NOMO-1 treated with dmso at 0.1 percent for 144 hours (cell line): ENCODE results near the gene NAP1L5.

ENCODE experiments used
- DNase-seq: peaks from one replicate; lab custom pipeline; 2025; ENCODE audit not compliant: unreplicated experiment; lab: John Stamatoyannopoulos, UW

Gene NAP1L5, protein sequence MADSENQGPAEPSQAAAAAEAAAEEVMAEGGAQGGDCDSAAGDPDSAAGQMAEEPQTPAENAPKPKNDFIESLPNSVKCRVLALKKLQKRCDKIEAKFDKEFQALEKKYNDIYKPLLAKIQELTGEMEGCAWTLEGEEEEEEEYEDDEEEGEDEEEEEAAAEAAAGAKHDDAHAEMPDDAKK

DNA sequence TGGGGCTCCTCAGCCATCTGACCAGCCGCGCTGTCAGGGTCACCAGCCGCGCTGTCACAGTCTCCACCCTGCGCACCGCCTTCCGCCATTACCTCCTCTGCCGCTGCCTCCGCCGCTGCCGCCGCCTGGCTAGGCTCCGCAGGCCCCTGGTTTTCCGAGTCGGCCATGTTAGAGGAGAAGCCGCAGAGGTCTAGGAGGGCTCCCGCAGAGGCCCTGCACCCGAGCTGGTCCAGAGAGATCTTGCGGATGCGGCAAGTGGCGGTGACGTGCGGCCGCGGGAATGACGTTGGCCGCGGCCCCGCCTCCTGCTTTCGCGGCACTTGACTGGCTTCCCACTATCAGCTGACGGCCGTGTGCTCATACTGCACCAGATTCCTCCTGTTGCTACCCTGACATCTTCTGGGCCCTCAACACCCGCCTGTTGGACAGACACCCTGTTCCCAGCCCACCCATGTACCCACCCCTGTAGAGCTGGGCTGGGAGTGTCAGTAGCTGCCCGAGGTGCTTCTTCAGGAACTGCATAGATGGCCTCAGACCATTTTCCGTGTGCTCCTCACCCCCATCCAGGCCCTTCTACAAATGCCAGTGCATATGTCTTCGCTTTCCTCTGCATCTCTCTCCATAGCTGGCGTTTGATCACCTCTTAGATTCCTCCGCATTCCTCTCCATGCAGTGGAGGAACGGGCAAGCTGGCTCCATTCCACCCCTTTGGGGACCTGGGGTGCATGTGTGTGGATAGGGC lies at the start of gene NAP1L5:
Gene NAP1L5, minus strand, starts transcription at position 242 of the 742 bp plus-strand sequence. Its CDS starts 75 bp downstream, at position 167.
- peak; percentile 4 for DNase-seq

DNA sequence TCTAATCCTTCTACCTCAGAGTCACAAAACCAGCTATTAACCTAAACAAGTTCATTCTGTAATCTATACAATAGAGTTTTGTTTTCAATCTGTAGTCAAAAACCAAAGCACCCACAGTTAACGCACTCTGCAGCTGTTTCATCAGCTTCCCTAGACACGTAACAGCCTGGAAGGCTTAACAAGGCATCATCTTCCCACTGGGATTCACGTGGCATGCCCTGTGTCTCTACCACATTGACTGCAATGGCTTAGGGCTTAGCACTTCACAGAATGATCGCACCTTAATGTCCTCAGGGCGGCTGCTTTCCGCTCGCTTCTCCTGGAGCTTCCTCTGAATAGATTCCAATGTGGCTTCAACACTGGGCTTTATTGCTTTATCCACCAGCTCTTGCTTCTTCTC lies 49.7 kb upstream of the NAP1L5 start:
- no peak for DNase-seq

DNA sequence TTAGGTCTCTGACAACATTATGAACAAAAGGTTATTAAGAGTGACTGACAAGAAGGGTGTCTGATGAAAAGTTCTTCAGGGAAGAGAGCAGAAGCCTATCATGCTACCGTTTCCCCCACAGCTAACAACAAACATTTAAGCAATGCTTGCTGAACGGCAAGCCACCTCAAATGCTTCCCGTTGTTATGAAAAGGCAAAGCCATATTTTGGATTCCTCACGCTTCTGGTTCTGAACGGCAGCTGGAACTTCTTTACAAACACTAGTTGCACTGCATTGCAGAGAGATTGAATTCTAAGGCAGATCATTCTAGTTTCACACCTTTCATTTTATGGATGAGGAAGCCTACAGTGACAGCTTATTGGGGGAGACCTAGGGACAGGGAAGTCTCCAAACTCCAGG lies 48.6 kb upstream of the NAP1L5 start:
- no peak for DNase-seq

DNA sequence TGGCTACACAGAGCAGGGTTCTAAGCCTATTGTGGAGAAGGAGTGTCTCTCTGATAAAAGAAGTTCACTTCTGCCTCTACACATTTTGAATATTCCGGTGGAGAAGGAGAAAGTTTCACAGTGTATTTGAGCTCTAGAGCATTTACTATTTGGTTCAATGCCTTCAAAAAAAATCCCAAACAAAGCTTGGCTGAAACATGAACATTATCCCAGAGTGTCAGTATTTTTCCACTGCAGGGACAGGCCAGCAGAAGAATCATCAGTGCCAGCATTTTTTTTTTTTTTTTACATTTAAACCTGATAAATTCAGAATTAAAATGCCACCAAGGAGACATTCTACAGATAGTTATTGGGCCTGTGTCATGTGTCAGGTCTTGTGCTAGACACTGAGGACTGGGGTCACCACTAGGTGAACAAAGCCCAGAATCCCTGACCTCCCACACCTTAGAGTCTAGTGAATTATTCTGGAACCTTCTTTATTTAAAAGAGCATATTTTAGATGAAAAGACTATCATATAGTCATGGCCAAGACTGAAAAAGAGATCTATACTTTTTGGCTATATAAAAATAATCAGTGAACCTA lies 48.0 kb upstream of the NAP1L5 start:
- DNase-seq = no peak

DNA sequence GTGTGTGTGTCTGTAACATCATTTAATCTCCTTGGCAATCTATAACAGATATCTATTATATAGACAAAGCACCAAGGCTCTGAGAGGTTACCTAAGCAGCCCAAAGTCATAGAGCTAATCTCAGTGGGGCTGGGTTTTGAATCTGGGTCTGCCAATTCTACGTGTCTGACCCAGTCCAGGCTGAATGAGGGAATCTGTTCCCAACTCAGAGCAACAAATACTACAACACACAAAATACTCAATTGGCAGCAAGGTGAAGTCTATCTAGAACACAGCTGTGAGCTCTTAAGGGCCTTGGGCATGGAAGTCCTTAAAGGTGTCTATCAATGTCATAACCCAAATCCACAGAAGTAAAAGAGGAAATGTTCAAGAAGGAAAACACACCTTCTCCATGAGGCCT lies 47.5 kb upstream of the NAP1L5 start:
- DNase-seq = no peak

DNA sequence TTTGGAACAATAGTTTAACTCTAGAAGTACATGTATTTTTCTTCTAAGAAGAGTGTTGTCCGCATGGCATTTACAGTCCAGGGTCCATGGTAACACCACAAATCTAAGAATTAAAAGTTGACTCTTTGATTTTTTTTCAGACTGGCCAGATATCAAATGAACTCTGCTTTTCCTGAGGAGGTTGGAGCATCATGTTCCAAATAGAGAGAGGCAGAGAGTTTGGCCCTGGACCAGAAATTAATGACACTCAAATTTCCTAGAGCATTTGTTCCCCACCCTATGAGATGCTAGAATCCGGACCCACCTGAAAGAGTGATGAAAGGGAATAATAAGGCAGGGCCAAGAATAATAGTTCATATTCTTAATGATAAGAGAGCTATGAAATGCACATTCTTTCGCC lies 47.0 kb upstream of the NAP1L5 start:
- no peak for DNase-seq

DNA sequence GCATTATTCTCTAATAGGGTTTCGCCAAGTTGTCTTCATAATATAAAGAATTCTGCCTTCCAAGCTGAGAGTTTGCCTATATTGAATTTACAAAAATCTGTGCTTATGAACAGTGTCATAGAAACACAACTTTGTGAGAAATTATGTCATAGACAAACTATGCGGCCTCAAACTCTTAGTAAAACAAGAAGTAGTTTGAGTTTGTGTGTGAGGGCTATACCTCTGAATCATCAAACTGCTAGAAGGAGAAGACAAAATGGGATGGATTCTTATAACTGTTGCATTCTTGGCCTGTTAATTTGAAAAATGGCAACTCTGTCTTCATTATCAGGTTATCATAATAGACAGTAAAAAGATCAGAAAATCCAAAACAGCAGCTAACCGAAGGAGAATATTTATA lies 46.1 kb upstream of the NAP1L5 start:
- DNase-seq = peak; percentile 25

DNA sequence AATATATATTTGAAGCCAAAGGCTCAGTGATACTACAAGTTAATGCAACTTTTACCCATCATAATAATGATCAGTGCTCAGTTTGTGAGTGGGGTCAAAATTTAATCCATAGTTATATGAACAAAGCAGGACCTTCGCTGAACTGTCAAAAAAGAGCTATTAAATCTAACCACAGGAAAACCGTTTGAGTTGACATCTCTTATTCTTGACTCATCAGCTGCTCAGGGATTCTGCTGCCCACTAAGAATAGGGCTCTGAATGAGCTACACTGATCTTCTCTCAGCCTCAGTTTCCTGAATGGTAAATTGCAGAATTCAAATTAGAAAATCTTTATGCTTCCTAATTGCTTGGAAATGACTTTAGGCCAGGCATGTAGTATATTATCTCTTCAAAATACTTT lies 44.9 kb upstream of the NAP1L5 start:
- peak; percentile 22 for DNase-seq

DNA sequence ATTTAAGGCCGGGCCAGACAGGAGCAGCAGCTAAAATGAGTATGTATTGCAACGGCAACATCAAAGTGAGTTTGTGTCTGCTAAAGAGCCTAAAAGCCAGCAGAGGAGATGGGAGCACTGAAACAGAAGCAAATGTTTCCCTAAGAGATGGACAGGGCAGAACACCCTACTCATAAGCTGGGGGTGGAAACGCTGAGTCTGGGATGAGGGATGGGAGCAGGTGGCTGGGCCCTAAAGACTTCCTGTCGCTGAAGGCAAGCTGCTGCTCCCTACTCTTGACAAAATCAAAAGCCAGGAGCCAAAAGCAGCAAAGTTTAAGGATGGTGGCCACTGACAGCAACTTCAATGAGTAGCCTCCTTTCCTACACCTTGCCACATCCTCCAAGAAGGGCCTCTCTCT lies 40.6 kb upstream of the NAP1L5 start:
- no peak for DNase-seq

DNA sequence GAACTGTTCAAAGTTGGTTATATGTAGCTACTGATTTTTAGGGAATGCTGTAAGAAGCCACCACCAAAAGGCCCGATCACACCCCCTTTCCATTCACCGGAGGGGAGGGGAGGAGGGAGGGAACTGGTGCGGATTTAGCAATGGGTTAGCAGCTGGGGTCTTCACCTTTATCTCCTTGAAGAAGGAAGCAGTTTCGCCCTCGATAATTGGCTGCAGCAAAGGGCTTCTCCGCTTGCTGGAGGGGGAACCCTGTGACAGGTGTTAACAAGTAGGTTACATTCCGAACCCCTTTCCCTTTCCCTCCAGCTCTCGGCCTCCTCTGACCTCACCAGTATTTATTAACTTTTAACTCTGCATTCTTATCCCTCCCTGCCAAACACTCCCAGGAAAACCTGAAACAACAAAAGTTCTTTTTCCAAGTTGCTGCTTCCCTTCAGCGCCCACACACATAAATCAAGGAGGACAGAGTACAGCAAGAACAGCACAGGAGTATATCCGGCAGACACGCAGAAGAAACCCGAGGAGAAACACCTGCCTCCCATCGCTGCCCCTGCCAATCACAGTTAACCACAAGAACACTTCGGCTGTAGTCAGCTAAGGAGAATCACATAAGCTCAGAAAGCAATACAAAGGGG lies 39.8 kb upstream of the NAP1L5 start:
- no peak for DNase-seq

DNA sequence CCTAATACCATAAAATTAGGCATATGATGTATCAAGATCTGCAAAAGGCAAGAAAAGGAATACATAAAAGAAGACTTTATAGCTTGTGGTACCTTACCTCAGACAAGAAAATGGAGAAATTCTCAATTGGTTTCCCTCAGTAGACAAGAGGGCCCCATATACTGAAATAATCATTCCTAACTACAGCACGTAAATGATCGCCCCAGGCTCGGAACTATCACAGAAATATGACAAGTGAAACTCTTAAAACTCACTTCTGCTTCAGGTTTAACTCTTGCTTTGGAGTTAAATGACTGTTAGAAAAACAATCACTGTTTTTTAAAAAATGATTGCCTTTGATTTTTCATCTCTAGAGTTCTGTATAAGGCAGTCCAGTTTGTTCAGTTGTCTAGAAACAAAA lies 38.6 kb upstream of the NAP1L5 start:
- no peak for DNase-seq

DNA sequence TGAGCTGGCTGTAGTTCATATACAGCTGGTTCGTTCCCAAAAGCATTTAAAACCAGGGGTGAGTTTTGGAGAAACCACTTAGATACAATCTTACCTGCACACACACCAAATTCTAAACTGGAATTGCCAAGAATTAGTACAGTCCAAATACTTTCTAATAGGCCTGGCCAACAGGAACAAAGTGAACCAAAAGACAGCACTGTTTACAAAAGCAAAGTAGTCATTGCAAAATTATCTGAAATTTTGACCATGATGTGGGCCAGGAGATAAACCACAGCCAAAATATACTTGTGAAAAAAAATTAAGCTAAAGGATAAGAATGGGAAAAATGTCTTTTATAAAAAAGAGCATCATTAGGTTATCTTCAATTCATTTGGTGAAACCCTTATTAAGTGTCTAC lies 37.9 kb upstream of the NAP1L5 start:
- no peak for DNase-seq

DNA sequence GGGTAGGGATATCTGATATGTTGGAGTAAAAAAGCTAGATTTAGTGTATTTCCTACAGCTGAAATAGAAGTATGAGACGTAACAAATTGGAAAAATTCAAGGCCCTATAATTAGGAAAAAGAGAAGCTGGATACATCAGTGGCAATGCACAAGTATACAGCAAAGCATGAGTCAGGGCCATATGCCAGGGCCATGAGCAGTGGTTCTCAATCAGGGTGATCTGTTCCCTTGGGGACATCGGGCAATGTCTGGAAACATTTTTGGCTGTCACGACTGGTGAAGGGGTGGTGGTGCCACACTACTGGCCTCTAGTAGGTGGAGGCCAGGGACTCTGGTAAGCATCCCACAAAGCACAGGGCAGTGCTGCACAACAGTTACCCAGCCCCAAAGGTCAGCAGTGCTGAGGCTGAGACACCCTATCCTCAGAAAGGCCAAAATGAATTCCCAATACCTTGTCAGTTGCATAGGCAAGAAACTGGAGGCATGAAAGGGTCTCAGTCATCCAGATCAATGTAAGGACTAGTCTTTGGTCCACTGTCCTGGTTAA lies 36.8 kb upstream of the NAP1L5 start:
- no peak for DNase-seq

DNA sequence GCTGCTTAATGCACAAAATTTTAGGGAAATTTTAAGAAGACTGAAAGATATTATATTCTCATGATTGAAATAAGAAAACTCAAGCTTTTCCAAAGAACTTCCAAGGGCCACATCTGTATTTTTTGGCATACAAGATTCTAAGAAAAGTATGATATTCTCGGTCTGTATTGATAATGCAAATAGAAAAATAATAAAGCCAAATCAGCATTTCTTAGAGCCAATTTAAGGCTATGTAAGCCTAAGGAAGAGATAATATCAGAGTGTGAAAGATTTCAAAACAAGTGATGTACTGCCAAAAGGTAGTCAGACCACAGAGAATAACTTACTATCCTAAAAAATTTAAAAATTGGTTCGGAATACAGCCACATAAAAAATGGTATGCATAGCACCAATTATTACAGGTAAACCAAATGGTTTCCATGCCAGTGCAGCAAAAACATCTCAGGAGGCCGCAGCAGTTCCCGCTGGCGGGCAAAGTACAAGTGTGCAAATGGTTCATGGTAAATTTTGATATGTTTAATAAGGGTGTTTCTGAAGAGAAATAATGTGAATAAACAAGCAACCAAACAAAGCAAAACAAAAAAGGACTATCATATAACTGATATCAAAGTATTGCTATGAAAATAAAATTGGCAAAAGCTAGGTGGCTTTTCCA lies 35.2 kb upstream of the NAP1L5 start:
- DNase-seq = no peak

DNA sequence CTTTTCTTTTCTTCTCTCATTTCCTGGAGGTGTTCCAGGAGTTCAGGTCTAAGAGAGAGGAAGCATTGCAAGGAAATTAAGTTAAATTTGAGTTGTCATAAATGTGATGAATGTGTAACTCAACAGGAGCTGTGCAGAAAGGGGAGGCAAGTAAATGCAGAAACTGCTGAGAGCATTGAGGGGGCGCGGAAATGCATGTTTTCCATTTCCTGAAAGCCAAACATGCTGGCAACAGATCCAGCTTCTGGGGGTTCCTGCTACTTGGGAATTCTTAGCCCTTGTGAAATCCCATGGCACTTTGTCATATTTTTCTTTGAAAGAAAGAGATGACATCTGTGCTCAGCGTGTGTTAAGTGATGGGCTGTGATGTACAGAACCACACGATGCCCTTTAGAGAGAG lies 33.8 kb upstream of the NAP1L5 start:
- DNase-seq = no peak

DNA sequence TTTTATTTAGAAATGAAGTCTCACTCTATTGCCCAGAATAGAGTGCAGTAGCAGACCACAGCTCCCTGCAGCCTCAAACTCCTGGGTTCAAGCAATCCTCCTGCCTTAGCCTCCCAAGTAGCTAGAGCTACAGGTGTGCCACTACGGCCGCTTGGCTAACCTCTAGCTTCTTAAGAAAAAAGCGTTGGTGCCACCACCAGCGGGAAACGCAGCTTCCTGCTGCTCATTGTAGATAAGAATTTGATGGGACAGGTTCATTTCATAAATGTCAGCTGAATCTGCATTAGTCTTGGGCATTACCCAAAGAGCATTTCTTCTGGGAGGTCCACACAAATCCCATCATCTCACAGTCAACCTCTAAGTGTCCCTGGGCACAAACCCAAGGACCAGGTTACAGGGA lies 33.2 kb upstream of the NAP1L5 start:
- DNase-seq = no peak

DNA sequence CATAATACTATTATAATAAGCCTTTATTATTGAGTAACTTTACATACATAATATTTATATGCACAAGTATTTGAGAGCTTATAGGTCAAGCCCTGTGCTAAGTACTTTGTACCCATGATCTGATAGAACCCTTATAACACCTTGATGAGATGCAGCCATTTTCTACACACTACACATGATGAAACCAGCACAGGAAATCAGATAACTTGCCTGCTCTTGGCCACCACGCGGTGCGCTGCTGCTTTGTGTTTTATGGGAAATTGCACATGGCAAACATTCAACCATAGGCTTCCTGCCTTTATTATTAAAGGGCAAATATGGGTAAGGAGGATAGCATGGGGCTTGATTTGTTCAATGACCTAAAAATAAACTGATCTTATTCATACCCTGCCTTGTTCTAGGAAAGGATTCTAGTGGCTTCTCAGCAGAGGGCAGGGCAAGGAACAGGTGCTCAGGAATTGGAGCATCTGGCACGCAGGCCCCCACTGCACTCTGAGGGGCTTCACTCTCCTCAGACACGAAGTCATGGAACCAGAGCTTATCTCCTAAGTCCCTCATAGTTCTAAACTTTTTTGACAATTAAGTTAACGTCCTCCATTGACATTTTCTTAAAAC lies 31.6 kb upstream of the NAP1L5 start:
- DNase-seq = no peak

DNA sequence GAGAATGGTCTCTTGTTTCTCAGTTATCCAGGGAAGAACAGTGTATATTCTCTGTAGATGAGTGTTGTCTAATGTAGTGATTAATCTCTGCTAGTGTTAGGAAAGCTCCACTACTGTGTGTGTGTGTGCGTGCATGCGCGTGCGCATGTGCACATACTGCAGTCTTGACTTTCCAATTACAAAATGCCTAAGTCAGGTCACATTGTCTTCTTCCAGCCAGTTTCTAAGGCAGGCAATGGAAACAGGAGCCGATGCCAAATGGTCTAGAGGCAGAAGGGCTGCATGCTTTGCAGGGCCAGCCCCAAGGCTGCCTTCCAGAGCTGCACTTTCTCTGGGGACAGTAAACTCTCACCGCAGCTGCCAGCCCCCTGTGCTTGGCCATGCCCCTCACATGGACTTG lies 30.5 kb upstream of the NAP1L5 start:
- DNase-seq = no peak

DNA sequence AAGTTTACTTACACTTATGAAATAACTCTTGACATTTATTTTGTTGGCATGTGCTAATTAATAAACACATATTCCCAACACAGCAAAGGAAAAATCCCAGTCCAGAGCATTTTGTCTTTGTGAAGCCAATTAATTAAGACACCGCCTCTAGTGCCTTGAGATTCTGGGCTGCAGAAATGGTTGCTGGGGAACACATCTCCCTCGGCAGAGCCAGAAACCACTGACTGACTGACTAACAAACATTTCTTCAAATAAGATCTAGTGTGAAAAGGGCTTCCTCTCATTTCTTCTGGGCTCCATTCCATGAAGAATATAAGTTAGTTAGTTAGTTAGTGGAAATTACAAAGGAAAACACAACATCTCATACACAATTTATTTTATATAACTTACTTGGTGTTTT lies 28.4 kb upstream of the NAP1L5 start:
- DNase-seq = no peak

DNA sequence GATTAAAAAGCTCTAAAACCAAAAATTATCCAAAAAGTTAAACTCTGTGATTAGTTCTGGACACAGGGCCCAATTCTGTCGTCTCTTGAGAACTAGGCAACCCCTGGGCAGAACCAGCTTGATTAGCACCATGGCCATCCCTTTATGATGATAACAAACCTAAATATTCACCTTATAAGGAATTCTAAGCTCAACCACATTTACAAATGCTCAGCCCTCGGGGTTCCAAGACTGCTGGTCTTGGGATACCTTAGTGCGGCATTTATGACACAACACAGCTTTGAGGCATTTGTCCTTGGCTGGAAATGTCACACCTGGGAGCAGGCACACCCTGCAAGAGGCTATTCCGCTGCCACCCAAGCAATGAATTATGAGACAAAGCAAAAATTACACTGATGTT lies 27.5 kb upstream of the NAP1L5 start:
- no peak for DNase-seq

DNA sequence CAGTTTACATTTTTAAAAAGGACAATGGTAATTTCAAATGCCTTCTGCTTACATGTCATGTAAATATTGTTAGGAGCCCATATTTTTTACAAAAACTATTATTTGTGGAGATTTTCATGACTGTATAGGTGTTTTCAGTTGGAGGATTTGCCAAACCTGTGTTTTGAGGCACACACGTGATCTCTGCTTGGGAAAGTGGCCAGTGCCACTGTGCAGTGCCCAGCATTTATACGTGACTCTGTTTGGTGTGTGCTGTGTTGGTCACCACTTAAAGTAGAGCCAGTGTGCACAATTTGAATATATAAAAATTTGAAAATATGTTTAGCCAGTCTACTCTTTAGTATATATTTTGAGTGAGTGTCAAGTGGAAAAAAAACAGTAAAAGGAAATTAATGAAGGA lies 26.8 kb upstream of the NAP1L5 start:
- no peak for DNase-seq
